Activated CD8-positive, alpha-beta memory T cell treated with anti-CD3 and anti-CD28 coated beads for 4 hours (primary cell): ENCODE data around the gene PACS2.
A peak's percentile ranks its signal among the peaks of the same experiment; 100 is the strongest.

Experiments
- DNase-seq, 2 donors: peaks; one replicate each; pipeline ENCODE4 v3.0.0-alpha.2; 2020; ENCODE audit warnings: low read depth in 2 of 2

PACS2 gene

DNA sequence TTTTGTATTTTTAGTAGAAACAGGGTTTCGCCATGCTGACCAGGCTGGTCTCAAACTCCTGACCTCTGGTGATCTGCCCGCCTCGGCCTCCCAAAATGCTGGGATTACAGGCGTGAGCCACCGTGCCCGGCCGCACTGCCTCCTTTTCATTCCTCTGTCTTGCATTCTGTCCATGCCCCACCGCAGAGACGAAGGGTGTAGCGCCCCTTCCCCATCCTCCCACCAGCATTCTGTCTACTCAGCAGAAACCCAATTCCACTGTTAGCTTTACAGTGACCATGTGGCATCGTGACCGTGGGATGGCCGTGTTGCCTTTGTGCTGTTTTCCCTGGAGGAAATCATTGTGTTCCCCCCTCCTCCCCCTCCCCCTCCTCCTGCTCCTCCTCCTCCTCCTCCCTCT, 94.0 kb downstream of the PACS2 start:
- no peak for DNase-seq

DNA sequence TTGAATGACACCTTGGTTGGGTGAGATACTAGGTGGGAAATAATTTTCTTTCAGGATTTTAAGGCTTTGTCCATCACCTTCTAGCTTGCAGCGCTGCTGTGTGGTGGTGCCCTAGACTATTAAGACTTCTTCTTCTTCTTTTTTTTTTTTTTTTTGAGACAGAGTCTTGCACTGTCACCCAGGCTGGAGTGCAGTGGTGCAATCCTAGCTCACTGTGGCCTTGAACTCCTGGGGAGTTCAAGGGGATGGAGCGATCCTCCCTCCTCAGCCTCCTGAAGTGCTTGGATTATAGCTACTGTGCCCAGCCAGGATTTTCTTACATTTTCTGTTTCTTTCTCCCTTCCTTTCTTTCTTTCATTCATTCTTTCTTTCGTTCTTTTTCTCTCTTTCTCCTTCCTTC, 94.8 kb downstream of the PACS2 start:
- DNase-seq: no peak

- DNase-seq: no peak
Observed at GRCh38 chr14:105410642-105411016, 96.1 kb downstream of the PACS2 start.

- no peak for DNase-seq
Observed at GRCh38 chr14:105411017-105411941, 96.7 kb downstream of the PACS2 start.

DNA sequence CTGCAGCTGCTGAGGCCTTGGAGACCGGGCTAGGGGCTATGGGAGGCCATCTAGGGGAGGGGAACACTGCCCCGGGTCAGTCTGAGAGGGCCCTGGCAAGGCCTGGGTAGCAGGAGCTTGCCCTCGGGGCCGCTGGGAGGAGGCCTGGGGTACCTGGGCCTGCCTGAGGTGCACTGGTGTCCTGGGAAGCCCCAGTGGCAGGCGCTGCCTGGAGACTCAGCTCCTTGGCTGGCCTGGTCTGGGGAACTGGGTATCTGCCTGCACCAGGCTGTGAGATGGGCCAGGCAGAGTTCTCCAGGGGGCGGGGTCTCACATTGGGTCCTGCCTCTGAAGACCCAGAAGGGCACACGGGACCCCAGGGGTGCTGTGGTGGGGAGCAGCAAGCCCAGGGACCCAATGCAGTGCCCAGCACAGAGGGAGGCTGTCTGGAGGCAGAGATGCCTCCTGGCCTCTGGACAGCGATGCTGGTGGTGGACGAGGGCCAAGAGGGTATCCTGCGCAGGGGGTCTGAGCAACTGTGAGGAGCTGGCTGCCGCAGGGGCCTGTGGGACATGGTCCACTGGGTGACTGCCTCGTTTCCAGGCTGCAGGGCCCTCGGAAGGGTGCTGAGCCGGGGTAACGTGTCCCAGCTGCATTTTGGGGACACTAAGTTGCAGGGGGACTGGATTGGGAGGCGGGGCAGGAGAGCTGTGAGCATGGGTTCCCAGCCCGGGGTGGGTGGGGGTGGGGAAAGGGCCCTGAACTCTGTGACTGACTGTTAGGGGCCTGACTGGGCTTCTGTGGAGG, 97.6 kb downstream of the PACS2 start:
- no peak for DNase-seq

DNA sequence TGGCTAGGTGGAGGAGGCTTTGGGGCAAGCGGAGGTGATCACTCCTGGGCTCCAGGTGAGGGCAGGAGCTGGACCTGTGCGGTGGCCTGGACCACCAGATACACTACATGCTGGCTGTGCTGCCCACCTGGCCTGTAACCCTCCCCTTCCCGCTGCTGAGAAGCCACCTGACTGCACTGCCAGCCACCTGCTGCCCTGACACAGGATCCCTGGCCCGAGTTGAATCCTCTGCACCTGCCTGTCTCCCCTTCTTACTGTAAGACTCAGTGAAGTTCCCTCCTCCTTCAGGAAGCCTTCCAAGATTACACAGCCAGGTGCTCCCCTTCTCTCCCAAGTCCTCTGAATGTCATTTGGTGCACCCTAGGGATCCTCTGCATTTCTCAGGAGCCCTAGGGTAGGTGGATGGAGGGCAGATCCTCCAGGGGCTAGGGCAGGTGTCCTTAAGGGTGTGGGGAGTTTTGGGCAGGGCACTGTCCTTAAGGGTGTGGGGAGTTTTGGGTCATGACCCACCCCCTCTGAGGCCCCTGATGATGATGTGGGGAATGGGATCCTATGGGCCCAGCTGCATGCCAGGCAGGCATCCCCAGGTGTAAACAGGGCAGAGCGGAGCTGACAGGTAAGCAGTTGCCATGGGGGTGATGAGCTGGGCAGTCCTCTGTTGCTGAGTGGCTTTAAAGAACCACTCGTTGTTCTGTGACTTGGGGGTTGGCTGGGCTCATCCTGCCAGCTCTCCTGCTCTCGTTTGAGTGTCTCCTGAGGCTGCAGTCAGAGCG, 98.4 kb downstream of the PACS2 start:
- DNase-seq: no peak

- DNase-seq: no peak
Observed at GRCh38 chr14:105413544-105413886, 99.0 kb downstream of the PACS2 start.

- peak in 1 of 2 donors; percentile 36 for DNase-seq
Observed at GRCh38 chr14:105414456-105415371, 100.2 kb downstream of the PACS2 start.

DNA sequence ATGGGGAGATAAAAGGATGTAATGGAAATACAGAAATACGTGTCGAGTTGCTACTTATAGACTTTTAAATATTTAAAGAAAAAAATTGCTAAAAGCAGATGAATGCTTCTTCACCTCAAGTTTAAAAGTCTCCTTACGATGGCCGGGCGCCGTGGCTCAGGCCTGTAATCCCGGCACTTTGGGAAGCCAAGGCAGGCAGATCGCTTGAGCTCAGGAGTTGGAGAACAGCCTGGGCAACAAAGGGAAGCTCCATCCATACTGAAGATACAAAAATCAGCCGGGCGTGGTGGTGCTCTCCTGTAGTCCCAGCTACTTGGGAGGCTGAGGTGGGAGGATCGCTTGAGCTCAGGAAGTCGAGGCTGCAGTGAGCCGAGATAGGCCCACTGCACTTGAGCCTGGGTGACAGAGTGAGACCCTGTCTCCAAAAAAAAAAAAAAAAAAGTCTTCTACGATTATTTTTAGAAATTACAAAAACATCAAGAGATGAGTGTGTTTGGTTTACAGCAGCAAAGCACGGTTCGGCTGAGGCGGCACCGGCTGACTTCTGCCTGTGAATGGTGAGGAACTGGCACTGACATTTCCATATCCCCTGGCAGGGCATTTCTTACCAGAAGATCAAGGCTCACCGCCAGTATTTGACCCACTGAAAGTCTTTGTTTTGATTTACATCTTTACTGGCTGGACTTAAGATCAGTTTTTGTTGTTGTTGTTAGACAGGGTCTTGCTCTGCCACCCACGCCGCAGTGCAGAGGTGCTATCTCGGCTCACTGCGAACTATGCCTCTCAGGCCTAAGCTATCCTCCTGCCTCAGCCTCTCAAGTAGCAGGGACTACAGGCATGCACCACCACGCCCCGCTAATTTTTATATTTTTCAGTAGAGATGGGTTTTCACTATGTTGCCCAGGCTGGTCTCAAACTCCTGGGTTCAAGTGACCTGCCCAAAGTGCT, 101.2 kb downstream of the PACS2 start:
- DNase-seq: no peak

- no peak for DNase-seq
Observed at GRCh38 chr14:105416671-105417070, 102.1 kb downstream of the PACS2 start.

- no peak for DNase-seq
Observed at GRCh38 chr14:105417690-105418121, 103.2 kb downstream of the PACS2 start.

DNA sequence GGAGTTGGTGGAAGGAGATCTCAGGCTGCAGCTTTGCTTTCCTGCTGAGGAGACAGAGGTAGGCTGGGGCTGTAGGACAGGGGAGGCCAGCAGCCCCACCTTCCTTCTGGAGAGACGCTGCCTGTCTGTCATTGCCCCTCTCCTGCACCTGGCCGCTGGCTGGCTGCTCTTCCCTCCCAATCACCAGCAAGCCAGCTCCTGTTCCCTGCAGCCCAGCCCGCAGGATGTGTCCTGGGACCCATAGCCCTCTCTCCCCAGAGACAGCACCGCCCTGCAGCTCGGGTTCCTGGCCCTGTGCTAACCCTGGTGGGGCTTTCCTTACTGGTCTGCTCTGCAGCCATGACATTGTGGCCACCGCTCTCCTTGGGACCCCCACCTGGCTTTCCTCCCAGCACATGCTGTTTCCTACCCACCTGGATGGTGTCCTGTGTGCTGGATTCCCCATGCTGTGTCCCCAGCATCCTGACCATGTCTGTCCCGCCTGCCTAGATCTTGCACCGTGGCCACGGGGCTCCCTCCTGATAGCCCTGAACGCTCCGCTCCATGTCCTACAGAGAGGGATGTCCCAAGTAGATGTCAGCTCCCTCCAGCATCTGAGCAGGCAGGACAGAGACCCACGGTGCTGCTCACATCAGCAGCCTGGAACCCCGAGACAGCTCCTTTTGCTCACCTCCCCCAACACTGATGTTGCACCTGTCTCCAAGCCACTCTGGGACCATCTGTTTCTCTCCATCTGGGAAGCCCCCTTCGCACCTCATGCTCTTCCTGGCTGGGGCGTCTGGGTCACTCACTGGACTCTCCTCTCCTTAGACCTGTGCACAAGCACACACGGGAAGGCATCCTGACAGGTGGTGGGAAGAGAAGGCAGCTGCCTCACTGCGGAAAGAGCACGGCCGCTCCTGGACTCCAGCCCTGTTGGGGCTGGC, 104.0 kb downstream of the PACS2 start:
- DNase-seq: no peak

- DNase-seq: no peak
Observed at GRCh38 chr14:105419195-105420091, 104.9 kb downstream of the PACS2 start, which contains the start of gene MTA1. TSS of gene MTA1 (plus strand) at chr14:105419827. CDS start at chr14:105420036, 209 bp downstream.

DNA sequence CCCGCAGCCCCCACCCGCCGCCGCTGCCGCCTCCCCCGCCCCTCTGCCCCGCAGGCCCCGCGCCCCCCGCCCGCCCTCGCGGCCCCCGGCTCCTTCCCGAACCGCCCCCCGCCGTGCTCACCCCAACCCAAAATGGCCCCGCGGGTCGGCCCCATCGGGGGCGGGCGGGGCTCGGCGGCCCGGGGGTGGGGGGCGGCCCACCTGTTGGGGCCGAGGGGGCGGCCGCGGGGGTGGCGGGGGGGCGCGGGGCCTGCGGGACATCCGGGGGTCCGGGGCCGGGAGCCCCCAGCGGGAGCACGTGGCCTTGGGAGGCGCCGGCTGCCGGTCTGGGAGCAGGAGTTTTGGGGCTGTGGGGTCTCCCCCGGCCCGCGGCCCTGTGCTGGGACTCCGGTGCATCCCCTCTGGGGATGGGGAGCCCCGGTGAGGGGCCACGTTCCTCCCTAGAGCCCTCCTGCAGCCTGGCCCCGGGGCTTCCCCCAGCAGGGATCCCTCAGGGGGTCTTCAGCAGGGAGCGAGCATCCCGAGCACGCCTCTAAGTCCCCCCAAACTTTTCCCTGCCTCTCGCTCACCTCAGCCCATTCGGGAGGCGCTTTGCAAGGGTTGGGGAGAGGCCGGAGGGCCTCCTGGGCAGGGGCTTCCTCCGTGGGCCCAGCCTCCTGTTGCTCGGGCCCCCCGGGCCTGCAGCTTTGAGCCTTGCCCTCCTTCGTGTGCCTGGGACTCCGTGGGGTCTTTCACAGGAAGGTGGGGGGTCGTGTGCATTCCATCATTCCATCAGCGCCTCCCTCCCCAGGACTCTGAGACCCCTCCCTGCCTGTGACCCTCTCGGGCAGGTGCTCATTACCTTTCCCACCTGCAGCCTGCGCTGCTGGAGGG, 105.8 kb downstream of the PACS2 start:
- no peak for DNase-seq

DNA sequence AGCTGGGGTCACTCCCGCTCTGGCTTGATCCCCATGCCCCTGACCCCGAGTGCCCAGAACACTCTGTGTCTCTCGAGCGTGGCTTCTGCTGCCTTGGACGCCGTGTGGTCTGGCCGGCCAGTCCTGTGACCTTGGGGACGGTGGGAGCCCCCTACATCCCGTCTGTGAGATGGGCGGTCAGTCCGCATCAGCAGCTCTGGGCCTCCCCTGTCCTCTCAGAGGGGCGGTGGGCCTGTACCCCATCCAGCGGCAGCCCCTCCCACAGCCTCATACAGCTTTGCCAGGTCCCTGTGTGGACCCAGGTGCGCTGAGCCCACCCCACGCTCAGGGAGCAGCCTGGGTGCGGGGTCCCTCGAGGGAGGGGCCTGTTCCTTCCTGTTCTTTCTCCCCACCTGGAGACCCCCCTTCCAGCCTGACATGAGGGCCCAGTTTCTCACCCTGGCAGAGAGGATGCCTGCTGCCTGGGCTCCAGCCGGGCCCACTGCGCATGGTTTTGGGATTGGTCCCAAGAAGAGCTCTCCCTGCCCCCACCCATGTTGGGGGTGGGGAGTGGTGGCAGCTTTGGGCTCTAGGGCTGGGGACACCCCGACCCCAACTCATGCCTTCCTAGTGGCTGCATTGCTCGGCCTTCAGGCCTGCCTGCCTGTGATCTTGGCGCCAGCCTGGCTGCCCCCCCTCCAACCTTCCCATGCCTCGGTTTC, 106.6 kb downstream of the PACS2 start:
- DNase-seq: no peak
